H1 (cell line): ENCODE measurements around the gene NHERF2. TPM values are rescaled to one million over a fixed set of nuclear protein-coding genes. Genes with fewer than 3 reads are reported as not detected.

Source experiments
- CTCF ChIA-PET: fragments of 300-600 bp; sonication (Branson Sonifier 250); formaldehyde crosslinking; loops from one replicate; lab custom pipeline; 2021; ENCODE audit not compliant: partially characterized antibody; lab: Charles Lee
- POLR2A ChIA-PET: fragments of 300-600 bp; sonication (Branson Sonifier 250); formaldehyde crosslinking; loops from one replicate; lab custom pipeline; 2021; ENCODE audit warnings: inconsistent platforms; ENCODE audit not compliant: partially characterized antibody; lab: Charles Lee
- DNase-seq, 2 experiments: peaks; one replicate each; pipeline versions ENCODE4 v3.0.0 to v3.0.0-alpha.2; 2010 to 2022; ENCODE audit warnings: low spot score in 2 of 2, low read depth in 1 of 2, mixed read lengths in 1 of 2
- FAIRE-seq: peaks from 2 replicates; lab custom pipeline; 2011; peaks lifted over from hg19 to GRCh38; lab: Jason Lieb, UNC
- H2AFZ ChIP-seq: 2 replicates; pipeline ENCODE4 v1.8.1; 2012; ENCODE audit warnings: low read length, inconsistent platforms
- H2AK5ac ChIP-seq: 2 replicates; pipeline ENCODE4 v1.6.1; 2013; ENCODE audit warnings: low read depth, low read length
- H2BK120ac ChIP-seq: replicated peaks from 2 replicates; pipeline ENCODE3; 2013; ENCODE audit warnings: low read depth, low read length, inconsistent platforms
- H2BK12ac ChIP-seq: 2 replicates; pipeline ENCODE4 v1.6.1; 2013; ENCODE audit warnings: low read depth, low read length
- H2BK15ac ChIP-seq: 2 replicates; pipeline ENCODE4 v1.6.1; 2013; ENCODE audit warnings: low read length
- H2BK20ac ChIP-seq: 2 replicates; pipeline ENCODE4 v1.6.1; 2013; ENCODE audit warnings: low read length
- H2BK5ac ChIP-seq: 2 replicates; pipeline ENCODE4 v1.6.1; 2013; ENCODE audit warnings: low read depth, low read length
- H3K14ac ChIP-seq: 2 replicates; pipeline ENCODE4 v1.6.1; 2013; ENCODE audit warnings: inconsistent platforms; ENCODE audit not compliant: insufficient read length
- H3K18ac ChIP-seq: 2 replicates; pipeline ENCODE4 v1.6.1; 2013; ENCODE audit warnings: low read length; ENCODE audit errors: extremely low read depth
- H3K23ac ChIP-seq: 2 replicates; pipeline ENCODE4 v1.6.1; 2013; ENCODE audit warnings: inconsistent platforms; ENCODE audit not compliant: insufficient read length
- H3K23me2 ChIP-seq: 2 replicates; pipeline ENCODE4 v1.6.1; 2013; ENCODE audit warnings: low read depth, low read length
- H3K27ac ChIP-seq: 2 replicates; pipeline ENCODE4 v1.6.1; 2011; ENCODE audit warnings: low read depth, low read length, inconsistent platforms
- H3K27me3 ChIP-seq, 4 experiments: replicated peaks in 1 of 4; 1 replicate in 1 of 4; 2 replicates in 3 of 4; pipeline versions ENCODE4 v1.6.1 to v1.8.1; 2011 to 2013; ENCODE audit warnings: low read length in 3 of 4, mild to moderate bottlenecking in 3 of 4, inconsistent platforms in 2 of 4, mixed read lengths in 2 of 4, moderate library complexity in 1 of 4; ENCODE audit not compliant: control insufficient read depth in 3 of 4, insufficient read depth in 3 of 4; ENCODE audit errors: extremely low read depth in 1 of 4
- H3K36me3 ChIP-seq, 4 experiments: 2 replicates each; pipeline versions ENCODE4 v1.6.1 to v1.8.1; 2011 to 2013; ENCODE audit warnings: mild to moderate bottlenecking in 4 of 4, low read length in 3 of 4, moderate library complexity in 2 of 4, control low read depth in 1 of 4, inconsistent platforms in 1 of 4; ENCODE audit not compliant: insufficient read depth in 4 of 4, control insufficient read depth in 2 of 4
- H3K4ac ChIP-seq: replicated peaks from 2 replicates; pipeline ENCODE3; 2013; ENCODE audit warnings: low read length, low read depth, mixed read lengths, inconsistent platforms; ENCODE audit not compliant: insufficient read length
- H3K4me1 ChIP-seq, 4 experiments: replicated peaks in 1 of 4; 1 replicate in 1 of 4; 2 replicates in 3 of 4; pipeline versions ENCODE4 v1.6.1 to v1.8.1; 2011 to 2013; ENCODE audit warnings: low read length in 3 of 4, inconsistent platforms in 2 of 4, mixed read lengths in 1 of 4; ENCODE audit not compliant: insufficient read depth in 4 of 4, control insufficient read depth in 3 of 4
- H3K4me2 ChIP-seq, 2 experiments: 2 replicates each; pipeline versions ENCODE4 v1.6.1 to v1.8.1; 2011 to 2013; ENCODE audit warnings: low read depth in 2 of 2, low read length in 2 of 2, control low read depth in 1 of 2, inconsistent platforms in 1 of 2, mild to moderate bottlenecking in 1 of 2; ENCODE audit not compliant: insufficient read depth in 1 of 2
- H3K4me3 ChIP-seq, 4 experiments: fragments of 200-600, 300-600 bp in 1 of 4; sonication (generic), shearing (Covaris generic), sonication (Bioruptor Twin) in 1 of 4; 2 replicates each; pipeline versions ENCODE4 v1.5.1 to v1.8.1; 2011 to 2016; ENCODE audit warnings: low read length in 4 of 4, low read depth in 3 of 4, control low read depth in 2 of 4, inconsistent platforms in 2 of 4, mild to moderate bottlenecking in 2 of 4, mixed read lengths in 1 of 4, moderate library complexity in 1 of 4; ENCODE audit not compliant: insufficient read depth in 2 of 4; ENCODE audit errors: extremely low read depth in 1 of 4
- H3K56ac ChIP-seq: replicated peaks from 2 replicates; pipeline ENCODE3; 2013; ENCODE audit warnings: low read depth, mild to moderate bottlenecking, mixed read lengths, low read length, inconsistent platforms; ENCODE audit not compliant: insufficient read length
- H3K79me1 ChIP-seq: 2 replicates; pipeline ENCODE4 v1.6.1; 2013; ENCODE audit warnings: low read depth, low read length, control low read depth
- H3K79me2 ChIP-seq, 2 experiments: 2 replicates each; pipeline versions ENCODE4 v1.6.1 to v1.8.1; 2012 to 2013; ENCODE audit warnings: low read length in 2 of 2, mild to moderate bottlenecking in 2 of 2, inconsistent platforms in 1 of 2; ENCODE audit not compliant: insufficient read depth in 2 of 2, control insufficient read depth in 1 of 2
- H3K9ac ChIP-seq, 4 experiments: replicated peaks in 1 of 4; 1 replicate in 1 of 4; 2 replicates in 3 of 4; pipeline versions ENCODE4 v1.6.1 to v1.8.1; 2011 to 2013; ENCODE audit warnings: low read depth in 3 of 4, low read length in 3 of 4, control low read depth in 2 of 4, mild to moderate bottlenecking in 2 of 4, moderate library complexity in 2 of 4, inconsistent platforms in 1 of 4; ENCODE audit errors: extremely low read depth in 1 of 4
- H3K9me3 ChIP-seq, 2 experiments: 2 replicates each; pipeline versions ENCODE4 v1.6.1 to v1.8.1; 2012 to 2013; ENCODE audit warnings: mild to moderate bottlenecking in 2 of 2, moderate library complexity in 2 of 2, control low read depth in 1 of 2, inconsistent platforms in 1 of 2, low read depth in 1 of 2, low read length in 1 of 2, mixed read lengths in 1 of 2; ENCODE audit not compliant: insufficient read depth in 2 of 2
- H4K20me1 ChIP-seq, 2 experiments: replicated peaks in 1 of 2; 2 replicates each; pipeline versions ENCODE3 to v1.8.1; 2011 to 2013; ENCODE audit warnings: inconsistent platforms in 2 of 2, low read length in 2 of 2, mild to moderate bottlenecking in 1 of 2; ENCODE audit not compliant: insufficient read depth in 2 of 2, control insufficient read depth in 1 of 2
- H4K5ac ChIP-seq: 2 replicates; pipeline ENCODE4 v1.6.1; 2013; ENCODE audit warnings: low read length, low read depth, mixed read lengths, inconsistent platforms; ENCODE audit not compliant: insufficient read length
- H4K8ac ChIP-seq: 2 replicates; pipeline ENCODE4 v1.8.0; 2013; ENCODE audit warnings: mild to moderate bottlenecking, moderate library complexity, low read length, inconsistent platforms; ENCODE audit not compliant: insufficient read depth; ENCODE audit errors: extremely low read depth
- H4K91ac ChIP-seq: replicated peaks from 2 replicates; pipeline ENCODE3; 2013; ENCODE audit warnings: low read length, mixed read lengths, inconsistent platforms; ENCODE audit not compliant: insufficient read length
- ASH2L ChIP-seq: fragments of 200-600, 300-600 bp; sonication (generic); IDR thresholded peaks from one replicate; pipeline ENCODE4 v1.7.1; 2017; ENCODE audit warnings: low read length
- CHD2 ChIP-seq: IDR thresholded peaks from 2 replicates; pipeline ENCODE4 v1.6.1; 2012; ENCODE audit warnings: low read length, improper control_type of control experiment
- EP300 ChIP-seq, 2 experiments: IDR thresholded peaks; 1 replicate in 1 of 2; 2 replicates in 1 of 2; pipeline ENCODE4 v1.6.1; 2011 to 2012; ENCODE audit warnings: low read depth in 2 of 2, low read length in 2 of 2, mild to moderate bottlenecking in 2 of 2, borderline replicate concordance in 1 of 2, inconsistent platforms in 1 of 2, moderate library complexity in 1 of 2
- KDM1A ChIP-seq: fragments of 200-600, 300-600 bp; sonication (generic); IDR thresholded peaks from 2 replicates; pipeline ENCODE4 v1.7.1; 2016; ENCODE audit warnings: mild to moderate bottlenecking, low read length, borderline replicate concordance
- POLR2AphosphoS5 ChIP-seq: IDR thresholded peaks from 2 replicates; pipeline ENCODE4 v1.6.1; 2011; ENCODE audit warnings: low read depth, low read length
- SIRT6 ChIP-seq: IDR thresholded peaks from one replicate; pipeline ENCODE4 v1.7.1; 2012; ENCODE audit warnings: low read length, inconsistent platforms
- SP2 ChIP-seq: IDR thresholded peaks from 2 replicates; pipeline ENCODE4 v1.6.1; 2012; ENCODE audit warnings: mild to moderate bottlenecking, low read length, inconsistent platforms
- SRF ChIP-seq: IDR thresholded peaks from 2 replicates; pipeline ENCODE4 v1.6.1; 2011; ENCODE audit warnings: mild to moderate bottlenecking, low read depth, low read length, moderate library complexity
- TAF1 ChIP-seq: IDR thresholded peaks from 2 replicates; pipeline ENCODE4 v1.6.1; 2011; ENCODE audit warnings: mild to moderate bottlenecking, low read depth, low read length
- TAF7 ChIP-seq: optimal IDR thresholded peaks from 2 replicates; pipeline ENCODE3; 2011; ENCODE audit warnings: low read depth, mild to moderate bottlenecking, inconsistent platforms, low read length, moderate library complexity, borderline replicate concordance
- WGBS, 2 experiments: shearing (Covaris generic) in 1 of 2; methylation state at CpG; one replicate each; pipeline versions ENCODE4 v1.1.6 to v1.1.7; 2013 to 2015; ENCODE audit warnings: low lambda C conversion rate in 2 of 2, mixed read lengths in 2 of 2, inconsistent platforms in 1 of 2, low coverage in 1 of 2, missing lambda C conversion rate in 1 of 2; ENCODE audit not compliant: insufficient replicate concordance in 2 of 2, insufficient coverage in 1 of 2, insufficient read length in 1 of 2; ENCODE audit errors: extremely low coverage in 1 of 2, missing lambda C conversion rate in 1 of 2; 5-methylcytosine and 5-hydroxymethylcytosine counted together
- polyA plus RNA-seq, 7 experiments: library from polyadenylated mRNA; depleted of rRNA in 3 of 7; stranded (reverse) in 5 of 7; unstranded in 2 of 7; fragments of >200 nt in 5 of 7; fragments of 200-250 nt in 2 of 7; gene quantifications; 1 replicate in 5 of 7; 2 replicates in 1 of 7; 4 replicates in 1 of 7; pipeline versions ENCODE4 v1.2.1 to v1.2.3, GENCODE V29; 2011 to 2013; ENCODE audit warnings: missing spikeins in 2 of 7, mixed read lengths in 2 of 7
- total RNA-seq: library from RNA; stranded (reverse); fragmentation: NEBNext Ultra II Directional; extraction: Animal tissue kit (Norgen Biotek cat#: 25700); gene quantifications from 2 replicates; pipeline ENCODE4 v1.2.1, GENCODE V29; 2021
- TF ChIP-seq, protein P1 (sequence below): IDR thresholded peaks from 2 replicates; pipeline ENCODE4 v1.6.1; 2011; ENCODE audit warnings: low read length, improper control_type of control experiment

The NHERF2 gene
- total and polyA plus RNA-seq, 2 of the 8 experiments (the other 6 are each of a cell fraction or from before 2014, with no cell fraction given) = 13.9 to 19.3 TPM

DNA sequence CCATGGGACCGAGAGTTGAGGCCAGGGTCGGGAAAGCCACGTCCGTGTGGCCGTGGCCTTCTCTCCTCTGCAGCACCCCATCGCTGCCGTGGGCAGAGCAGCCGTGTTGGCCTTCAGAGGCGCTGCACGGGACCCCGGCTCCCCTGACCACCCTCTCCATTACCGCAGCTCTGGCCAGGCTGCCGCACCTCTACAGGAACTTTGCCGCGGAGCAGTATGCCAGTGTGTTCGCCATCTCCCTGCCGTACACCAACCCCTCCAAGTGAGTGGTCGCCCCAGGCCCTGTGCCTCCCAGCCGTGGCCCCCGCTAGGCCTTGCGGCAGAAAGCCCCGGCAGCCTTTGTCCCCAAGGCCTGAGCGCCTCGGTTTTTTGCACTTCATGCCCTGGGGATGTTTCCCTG lies 48.9 kb downstream of the NHERF2 start:
- no peak overlapping the region for H2BK5ac ChIP-seq
- H3K27ac ChIP-seq = no peak overlapping the region
- ChIA-PET CTCF (interaction anchor here (0.9 to 4.4 kb wide), 3 partner anchors 19 to 53 kb away, joined by 3 to 13 read pairs (median 4); partner anchors contain the start of gene NTHL1), POLR2A (interaction anchor here (2.1 to 8.8 kb wide), 2 partner anchors 10 to 15 kb away, joined by 6 to 50 read pairs; no protein-coding TSS in a partner anchor)
- no peak overlapping the region for H3K18ac ChIP-seq
- H3K14ac ChIP-seq = no peak overlapping the region
- no peak overlapping the region for H4K91ac ChIP-seq
- 96% methylated on average over 24 of the region's 24 CpGs; no CpG with 5 or more reads in 1 of the 2 experiments for WGBS, 2 experiments
- H3K4ac ChIP-seq = no peak overlapping the region
- no peaks in the 10 kb centered on the region for H3K23me2 ChIP-seq
- H2BK120ac ChIP-seq = no peak overlapping the region
- H4K8ac ChIP-seq = no peak overlapping the region
- no peak overlapping the region for H2BK20ac ChIP-seq
- no peak overlapping the region for H3K4me2 ChIP-seq
- no peaks in the 10 kb centered on the region for H3K27me3 ChIP-seq
- no peaks in the 10 kb centered on the region for H3K79me1 ChIP-seq
- no peak overlapping the region for H4K5ac ChIP-seq
- H4K20me1 ChIP-seq = peaks cover 4 to 10% of the 10 kb centered on the region in 2 experiments
- H3K56ac ChIP-seq = no peak overlapping the region
- H3K36me3 ChIP-seq = peaks cover 2 to 14% (median 5%) of the 10 kb centered on the region in 4 experiments; a peak in 5 of 8 replicates
- FAIRE-seq (no peak), DNase-seq (no peak)
- H3K4me1 ChIP-seq = no peaks in the 10 kb centered on the region
- no peak overlapping the region for H2BK15ac ChIP-seq
- no peaks in the 10 kb centered on the region for H3K9me3 ChIP-seq
- no peak overlapping the region for H3K23ac ChIP-seq
- H3K79me2 ChIP-seq = no peaks in the 10 kb centered on the region
- no peak overlapping the region for H3K9ac ChIP-seq
- H2BK12ac ChIP-seq = no peak overlapping the region
- H2AK5ac ChIP-seq = no peak overlapping the region
- TF ChIP-seq TAF7 (no peak), SIRT6 (no peak), SRF (no peak), SP2 (no peak), CHD2 (no peak), TAF1 (no peak), KDM1A (no peak), ASH2L (no peak), EP300 (IDR thresholded peaks at IDR 0.05; ENCODE audit: borderline replicate concordance in 1 of 2, low read depth in 2 of 2, low read length in 2 of 2) (no peak), POLR2AphosphoS5 (no peak)
- TF ChIP-seq, protein P1, sequence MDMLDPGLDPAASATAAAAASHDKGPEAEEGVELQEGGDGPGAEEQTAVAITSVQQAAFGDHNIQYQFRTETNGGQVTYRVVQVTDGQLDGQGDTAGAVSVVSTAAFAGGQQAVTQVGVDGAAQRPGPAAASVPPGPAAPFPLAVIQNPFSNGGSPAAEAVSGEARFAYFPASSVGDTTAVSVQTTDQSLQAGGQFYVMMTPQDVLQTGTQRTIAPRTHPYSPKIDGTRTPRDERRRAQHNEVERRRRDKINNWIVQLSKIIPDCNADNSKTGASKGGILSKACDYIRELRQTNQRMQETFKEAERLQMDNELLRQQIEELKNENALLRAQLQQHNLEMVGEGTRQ = no peak
- H2AFZ ChIP-seq = no peak overlapping the region
- H3K4me3 ChIP-seq = no peak overlapping the region
